Thymus (tissue), 11 donors: ENCODE data around the gene SLC6A4. TPM values are rescaled to one million over a fixed set of nuclear protein-coding genes. Genes with fewer than 3 reads are reported as not detected.
"Not testable (repeated sequence)": the region's sequence is repeated elsewhere in the genome, so short reads cannot be mapped to it uniquely, and the experiment has no call there.

ENCODE experiments used
- DNase-seq, 9 donors: peaks; one replicate each; pipeline ENCODE4 v3.0.0-alpha.2; 2013; ENCODE audit warnings: low spot score in 9 of 9, low read depth in 6 of 9, missing footprints in 1 of 9
- H3K27ac ChIP-seq, 2 donors: one replicate each; pipeline ENCODE4 v1.5.1; 2013; ENCODE audit warnings: control low read depth in 1 of 2, low read depth in 1 of 2, low read length in 1 of 2, mild to moderate bottlenecking in 1 of 2, moderate library complexity in 1 of 2
- H3K27me3 ChIP-seq, 2 donors: one replicate each; pipeline ENCODE4 v1.5.1; 2013; ENCODE audit warnings: low read length in 1 of 2; ENCODE audit not compliant: control insufficient read depth in 2 of 2, insufficient read depth in 1 of 2
- H3K36me3 ChIP-seq, 2 donors: one replicate each; pipeline ENCODE4 v1.5.1; 2013; ENCODE audit warnings: low read length in 1 of 2, mild to moderate bottlenecking in 1 of 2, moderate library complexity in 1 of 2; ENCODE audit not compliant: control insufficient read depth in 2 of 2, insufficient read depth in 2 of 2
- H3K4me1 ChIP-seq, 2 donors: one replicate each; pipeline ENCODE4 v1.5.1; 2013; ENCODE audit warnings: low read length in 2 of 2; ENCODE audit not compliant: control insufficient read depth in 2 of 2, insufficient read depth in 2 of 2
- H3K4me3 ChIP-seq, 2 donors: one replicate each; pipeline ENCODE4 v1.5.1; 2013; ENCODE audit warnings: low read length in 2 of 2, control low read depth in 1 of 2, mild to moderate bottlenecking in 1 of 2
- H3K9me3 ChIP-seq, 2 donors: one replicate each; pipeline ENCODE4 v1.5.1; 2013; ENCODE audit warnings: low read length in 1 of 2, mild to moderate bottlenecking in 1 of 2; ENCODE audit not compliant: control insufficient read depth in 2 of 2, insufficient read depth in 1 of 2
- WGBS: extraction: QIAGEN DNeasy Blood & Tissue Kit; methylation state at CpG from one replicate; pipeline ENCODE4 v1.1.7; 2013; 5-methylcytosine and 5-hydroxymethylcytosine counted together
- polyA plus RNA-seq: library from polyadenylated mRNA; stranded (reverse); fragments of 200-250 nt; gene quantifications from one replicate; pipeline ENCODE4 v1.2.3, GENCODE V29; 2013
- total RNA-seq: library from RNA; stranded (reverse); fragments of 120-200 nt; gene quantifications from one replicate; pipeline ENCODE4 v1.2.4, GENCODE V29; 2013
- donor health status: healthy.

SLC6A4 gene
- total and polyA plus RNA-seq, 2 donors, result 0.14 to 0.19 TPM

- no peak overlapping the region for H3K27ac ChIP-seq
- H3K9me3 ChIP-seq, result no peaks in the 10 kb centered on the region
- H3K36me3 ChIP-seq, result no peaks in the 10 kb centered on the region
- H3K27me3 ChIP-seq, result peaks cover 0 to 3% of the 10 kb centered on the region in 2 donors
- no peaks in the 10 kb centered on the region for H3K4me1 ChIP-seq
- DNase-seq, result no peak
- no peak overlapping the region for H3K4me3 ChIP-seq
- 50% methylated on average over 3 of the region's 3 CpGs for WGBS
Measured at GRCh38 chr17:30208214-30208613, 27.3 kb downstream of the SLC6A4 start.

- no peak for DNase-seq
- Histone ChIP-seq H3K27ac (no peak overlapping the region), H3K4me3 (no peak overlapping the region), H3K27me3 (peaks cover 0 to 3% of the 10 kb centered on the region in 2 donors), H3K4me1 (no peaks in the 10 kb centered on the region), H3K36me3 (no peaks in the 10 kb centered on the region), H3K9me3 (no peaks in the 10 kb centered on the region)
- WGBS, result 92% methylated on average over 9 of the region's 9 CpGs
Measured at GRCh38 chr17:30207655-30208054, 27.8 kb downstream of the SLC6A4 start.

DNA sequence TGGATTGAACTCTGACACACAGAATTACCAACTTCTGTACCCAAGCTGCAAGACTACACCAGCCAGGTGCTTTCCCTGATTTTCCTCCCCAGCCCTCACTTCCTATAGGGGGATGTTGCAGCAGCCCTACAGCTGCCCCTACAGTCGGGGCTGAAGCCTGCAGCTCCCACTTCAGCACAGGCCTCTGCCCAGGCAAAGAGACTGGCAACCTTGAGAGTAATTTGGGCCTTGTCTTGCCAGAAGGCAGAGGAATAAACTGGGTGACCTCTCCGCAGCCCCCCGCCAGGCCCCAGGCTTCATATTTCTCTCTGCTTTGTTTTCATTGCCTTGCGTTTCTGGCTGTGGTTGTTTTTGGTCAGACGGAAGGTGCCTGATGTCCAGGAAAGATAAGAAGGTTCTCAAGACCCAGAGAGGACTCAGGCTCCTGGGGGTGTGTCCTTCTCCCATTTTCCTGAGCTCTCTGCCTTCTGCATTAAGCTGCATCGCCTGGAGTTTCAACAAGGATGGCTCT, 32.0 kb downstream of the SLC6A4 start:
- no peaks in the 10 kb centered on the region for H3K9me3 ChIP-seq
- no peak for DNase-seq
- H3K4me3 ChIP-seq, result no peak overlapping the region
- WGBS, result 91% methylated on average over 6 of the region's 6 CpGs
- H3K36me3 ChIP-seq, result no peaks in the 10 kb centered on the region
- H3K27ac ChIP-seq, result no peak overlapping the region
- peaks cover 0 to 2% of the 10 kb centered on the region in 2 donors for H3K27me3 ChIP-seq
- no peaks in the 10 kb centered on the region for H3K4me1 ChIP-seq

DNA sequence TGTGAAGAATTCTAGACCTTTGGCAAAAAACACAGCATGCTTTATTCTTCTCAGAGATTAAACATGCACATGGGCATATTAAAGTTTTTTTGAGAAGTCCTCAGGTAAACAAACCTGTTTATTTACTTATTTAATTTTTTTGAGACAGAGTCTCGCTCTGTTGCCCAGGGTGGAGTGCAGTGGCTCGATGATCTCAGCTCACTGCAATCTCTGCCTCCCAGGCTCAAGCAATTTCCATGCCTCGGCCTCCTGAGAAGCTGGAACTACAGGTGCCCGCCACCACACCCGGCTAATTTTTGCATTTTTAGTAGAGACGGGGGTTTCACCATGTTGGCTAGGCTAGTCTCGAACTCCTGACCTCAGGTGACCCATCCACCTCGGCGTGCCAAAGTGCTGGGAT, 34.8 kb downstream of the SLC6A4 start:
- H3K36me3 ChIP-seq, H3K9me3 ChIP-seq, DNase-seq, H3K27me3 ChIP-seq, H3K27ac ChIP-seq, H3K4me1 ChIP-seq, H3K4me3 ChIP-seq: not testable (repeated sequence)
- WGBS, result 87% methylated on average over 9 of the region's 9 CpGs

- WGBS, result 96% methylated on average over 10 of the region's 10 CpGs
- Histone ChIP-seq H3K4me1 (no peaks in the 10 kb centered on the region), H3K9me3 (no peaks in the 10 kb centered on the region), H3K27me3 (no peaks in the 10 kb centered on the region), H3K27ac (no peak overlapping the region), H3K36me3 (no peaks in the 10 kb centered on the region), H3K4me3 (no peak overlapping the region)
- no peak for DNase-seq
Measured at GRCh38 chr17:30200106-30200505, 35.4 kb downstream of the SLC6A4 start.

GRCh38 chr17:30199600-30199999, 35.9 kb downstream of the SLC6A4 start:
- Histone ChIP-seq H3K4me1 (no peaks in the 10 kb centered on the region), H3K27me3 (no peaks in the 10 kb centered on the region), H3K27ac (no peak overlapping the region), H3K9me3 (no peaks in the 10 kb centered on the region), H3K4me3 (no peak overlapping the region), H3K36me3 (no peaks in the 10 kb centered on the region)
- WGBS, result 95% methylated on average over 5 of the region's 5 CpGs
- no peak for DNase-seq

DNA sequence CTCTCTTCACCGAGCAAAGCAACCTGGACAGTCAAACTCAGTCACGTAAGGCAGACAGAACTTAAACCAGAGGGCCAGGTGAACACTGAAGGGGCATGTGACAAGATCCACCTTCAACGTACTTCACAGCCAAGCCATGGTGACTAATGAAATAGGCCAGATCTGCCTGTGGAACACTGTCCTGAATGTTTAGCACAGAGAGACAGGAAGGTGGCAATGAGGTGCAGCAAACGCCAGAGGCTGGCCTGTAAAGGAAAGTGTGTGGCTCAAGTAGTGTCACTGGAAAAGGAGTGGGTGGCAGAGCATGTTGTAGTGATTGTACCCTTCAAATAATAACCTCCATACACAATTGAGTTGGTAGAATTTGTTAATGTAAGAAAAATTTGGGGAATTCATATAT, 38.1 kb downstream of the SLC6A4 start:
- H3K9me3 ChIP-seq, result no peaks in the 10 kb centered on the region
- H3K27ac ChIP-seq, result no peak overlapping the region
- WGBS, result 98% methylated on average over 4 of the region's 4 CpGs
- H3K4me1 ChIP-seq, result no peaks in the 10 kb centered on the region
- DNase-seq, result no peak
- H3K36me3 ChIP-seq, result no peaks in the 10 kb centered on the region
- no peak overlapping the region for H3K4me3 ChIP-seq
- H3K27me3 ChIP-seq, result peaks cover 0 to 3% of the 10 kb centered on the region in 2 donors

DNA sequence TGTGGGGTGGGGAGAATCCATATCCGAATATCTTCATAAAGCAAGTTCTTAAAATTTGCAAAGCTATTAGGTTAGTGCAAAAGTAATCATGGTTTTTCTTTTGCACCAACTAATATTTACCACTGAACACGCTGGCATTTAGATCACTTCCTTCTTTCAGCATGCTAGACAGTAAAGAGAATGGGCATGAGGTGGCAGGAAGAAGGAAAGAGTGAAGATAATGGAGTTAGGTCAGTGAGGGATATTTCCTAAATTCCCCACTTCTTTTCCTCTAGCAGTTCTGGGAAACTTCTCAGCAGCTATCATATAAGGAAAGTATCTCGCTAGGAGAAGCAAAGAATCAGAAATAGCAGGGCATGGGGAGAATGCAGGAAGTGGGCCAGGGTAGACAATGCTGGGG, 39.0 kb downstream of the SLC6A4 start:
- Histone ChIP-seq H3K9me3 (no peaks in the 10 kb centered on the region), H3K27me3 (peaks cover 0 to 3% of the 10 kb centered on the region in 2 donors), H3K36me3 (no peaks in the 10 kb centered on the region), H3K27ac (no peak overlapping the region), H3K4me3 (no peak overlapping the region), H3K4me1 (no peaks in the 10 kb centered on the region)
- DNase-seq, result no peak
- 82% methylated on average over 3 of the region's 3 CpGs for WGBS

DNA sequence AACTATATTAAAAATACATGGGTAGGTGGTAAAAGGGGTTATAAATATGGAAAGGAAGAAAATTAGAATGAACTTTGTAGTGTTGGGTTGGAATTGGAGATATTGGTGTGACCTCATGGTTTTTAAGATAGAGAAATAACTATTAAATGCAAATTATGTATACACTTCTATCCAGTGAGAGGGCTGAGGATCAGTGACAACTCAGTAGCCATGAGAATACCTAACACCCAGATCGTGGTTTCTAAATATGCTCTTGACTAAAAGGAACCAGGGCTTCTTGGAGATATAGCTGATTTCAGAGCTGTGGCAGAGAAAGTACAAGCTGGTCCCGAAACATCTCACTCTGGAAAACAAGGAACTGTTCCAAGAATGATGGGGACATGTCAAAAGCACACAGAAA, 44.4 kb downstream of the SLC6A4 start:
- no peak for DNase-seq
- Histone ChIP-seq H3K4me3 (no peak overlapping the region), H3K4me1 (no peaks in the 10 kb centered on the region), H3K27ac (no peak overlapping the region), H3K9me3 (no peaks in the 10 kb centered on the region), H3K36me3 (peaks cover 3 to 7% of the 10 kb centered on the region in 2 donors), H3K27me3 (peaks cover 0 to 3% of the 10 kb centered on the region in 2 donors)
- WGBS, result 79% methylated on average over 2 of the region's 2 CpGs
